ENCODE data around the gene NTRK3. TPM values are rescaled to one million over a fixed set of nuclear protein-coding genes. Genes with fewer than 3 reads are reported as not detected.

The NTRK3 gene
- total and polyA plus RNA-seq, 4 donors, result 0.21 to 2.9 (median 0.32) TPM

DNA sequence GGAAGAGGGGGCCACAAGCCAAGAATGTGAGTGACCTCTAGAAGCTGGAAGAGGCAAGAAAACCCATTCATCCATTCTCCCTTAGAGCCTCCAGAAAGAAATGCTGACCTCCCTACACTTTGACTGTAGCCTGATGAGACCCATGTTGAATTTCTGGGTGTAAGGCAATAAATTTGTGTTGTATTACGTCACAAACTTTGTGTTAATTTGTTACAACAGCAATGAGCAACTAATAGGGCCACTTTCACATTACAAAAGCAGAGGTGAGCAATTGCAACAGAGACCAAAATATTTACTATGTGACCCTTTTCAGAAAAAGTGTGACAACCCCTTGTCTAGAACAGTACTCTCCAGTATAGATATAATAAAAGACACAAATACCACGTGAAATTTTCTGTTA, 101.2 kb downstream of the NTRK3 start:
- DNase-seq (ENCODE audit: low spot score), result no peak
- TF ChIP-seq HNF4A (conservative IDR thresholded peaks at IDR 0.05) (no peak), SP1 (IDR thresholded peaks at IDR 0.05) (no peak), HNF4G (IDR thresholded peaks at IDR 0.05) (no peak), FOXA1 (IDR thresholded peaks at IDR 0.05) (no peak), RAD21 (IDR thresholded peaks at IDR 0.05) (no peak), GABPA (IDR thresholded peaks at IDR 0.05 in 1 of 2, conservative IDR thresholded peaks at IDR 0.05 in 1 of 2) (no peak), JUND (IDR thresholded peaks at IDR 0.05) (no peak), TAF1 (conservative IDR thresholded peaks at IDR 0.05) (no peak), FOXA2 (IDR thresholded peaks at IDR 0.05) (no peak), YY1 (IDR thresholded peaks at IDR 0.05) (no peak)
- TF ChIP-seq, protein P1, sequence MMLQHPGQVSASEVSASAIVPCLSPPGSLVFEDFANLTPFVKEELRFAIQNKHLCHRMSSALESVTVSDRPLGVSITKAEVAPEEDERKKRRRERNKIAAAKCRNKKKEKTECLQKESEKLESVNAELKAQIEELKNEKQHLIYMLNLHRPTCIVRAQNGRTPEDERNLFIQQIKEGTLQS (IDR thresholded peaks at IDR 0.05), result no peak
- TF ChIP-seq, protein P2, sequence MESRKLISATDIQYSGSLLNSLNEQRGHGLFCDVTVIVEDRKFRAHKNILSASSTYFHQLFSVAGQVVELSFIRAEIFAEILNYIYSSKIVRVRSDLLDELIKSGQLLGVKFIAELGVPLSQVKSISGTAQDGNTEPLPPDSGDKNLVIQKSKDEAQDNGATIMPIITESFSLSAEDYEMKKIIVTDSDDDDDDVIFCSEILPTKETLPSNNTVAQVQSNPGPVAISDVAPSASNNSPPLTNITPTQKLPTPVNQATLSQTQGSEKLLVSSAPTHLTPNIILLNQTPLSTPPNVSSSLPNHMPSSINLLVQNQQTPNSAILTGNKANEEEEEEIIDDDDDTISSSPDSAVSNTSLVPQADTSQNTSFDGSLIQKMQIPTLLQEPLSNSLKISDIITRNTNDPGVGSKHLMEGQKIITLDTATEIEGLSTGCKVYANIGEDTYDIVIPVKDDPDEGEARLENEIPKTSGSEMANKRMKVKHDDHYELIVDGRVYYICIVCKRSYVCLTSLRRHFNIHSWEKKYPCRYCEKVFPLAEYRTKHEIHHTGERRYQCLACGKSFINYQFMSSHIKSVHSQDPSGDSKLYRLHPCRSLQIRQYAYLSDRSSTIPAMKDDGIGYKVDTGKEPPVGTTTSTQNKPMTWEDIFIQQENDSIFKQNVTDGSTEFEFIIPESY (IDR thresholded peaks at IDR 0.05), result no peak
- TF ChIP-seq, protein P3, sequence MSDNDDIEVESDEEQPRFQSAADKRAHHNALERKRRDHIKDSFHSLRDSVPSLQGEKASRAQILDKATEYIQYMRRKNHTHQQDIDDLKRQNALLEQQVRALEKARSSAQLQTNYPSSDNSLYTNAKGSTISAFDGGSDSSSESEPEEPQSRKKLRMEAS (IDR thresholded peaks at IDR 0.05), result no peak
- TF ChIP-seq, protein P4, sequence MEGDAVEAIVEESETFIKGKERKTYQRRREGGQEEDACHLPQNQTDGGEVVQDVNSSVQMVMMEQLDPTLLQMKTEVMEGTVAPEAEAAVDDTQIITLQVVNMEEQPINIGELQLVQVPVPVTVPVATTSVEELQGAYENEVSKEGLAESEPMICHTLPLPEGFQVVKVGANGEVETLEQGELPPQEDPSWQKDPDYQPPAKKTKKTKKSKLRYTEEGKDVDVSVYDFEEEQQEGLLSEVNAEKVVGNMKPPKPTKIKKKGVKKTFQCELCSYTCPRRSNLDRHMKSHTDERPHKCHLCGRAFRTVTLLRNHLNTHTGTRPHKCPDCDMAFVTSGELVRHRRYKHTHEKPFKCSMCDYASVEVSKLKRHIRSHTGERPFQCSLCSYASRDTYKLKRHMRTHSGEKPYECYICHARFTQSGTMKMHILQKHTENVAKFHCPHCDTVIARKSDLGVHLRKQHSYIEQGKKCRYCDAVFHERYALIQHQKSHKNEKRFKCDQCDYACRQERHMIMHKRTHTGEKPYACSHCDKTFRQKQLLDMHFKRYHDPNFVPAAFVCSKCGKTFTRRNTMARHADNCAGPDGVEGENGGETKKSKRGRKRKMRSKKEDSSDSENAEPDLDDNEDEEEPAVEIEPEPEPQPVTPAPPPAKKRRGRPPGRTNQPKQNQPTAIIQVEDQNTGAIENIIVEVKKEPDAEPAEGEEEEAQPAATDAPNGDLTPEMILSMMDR (IDR thresholded peaks at IDR 0.05; ENCODE audit: low read depth, low read length, missing input control), result no peak
- TF ChIP-seq, protein P5, sequence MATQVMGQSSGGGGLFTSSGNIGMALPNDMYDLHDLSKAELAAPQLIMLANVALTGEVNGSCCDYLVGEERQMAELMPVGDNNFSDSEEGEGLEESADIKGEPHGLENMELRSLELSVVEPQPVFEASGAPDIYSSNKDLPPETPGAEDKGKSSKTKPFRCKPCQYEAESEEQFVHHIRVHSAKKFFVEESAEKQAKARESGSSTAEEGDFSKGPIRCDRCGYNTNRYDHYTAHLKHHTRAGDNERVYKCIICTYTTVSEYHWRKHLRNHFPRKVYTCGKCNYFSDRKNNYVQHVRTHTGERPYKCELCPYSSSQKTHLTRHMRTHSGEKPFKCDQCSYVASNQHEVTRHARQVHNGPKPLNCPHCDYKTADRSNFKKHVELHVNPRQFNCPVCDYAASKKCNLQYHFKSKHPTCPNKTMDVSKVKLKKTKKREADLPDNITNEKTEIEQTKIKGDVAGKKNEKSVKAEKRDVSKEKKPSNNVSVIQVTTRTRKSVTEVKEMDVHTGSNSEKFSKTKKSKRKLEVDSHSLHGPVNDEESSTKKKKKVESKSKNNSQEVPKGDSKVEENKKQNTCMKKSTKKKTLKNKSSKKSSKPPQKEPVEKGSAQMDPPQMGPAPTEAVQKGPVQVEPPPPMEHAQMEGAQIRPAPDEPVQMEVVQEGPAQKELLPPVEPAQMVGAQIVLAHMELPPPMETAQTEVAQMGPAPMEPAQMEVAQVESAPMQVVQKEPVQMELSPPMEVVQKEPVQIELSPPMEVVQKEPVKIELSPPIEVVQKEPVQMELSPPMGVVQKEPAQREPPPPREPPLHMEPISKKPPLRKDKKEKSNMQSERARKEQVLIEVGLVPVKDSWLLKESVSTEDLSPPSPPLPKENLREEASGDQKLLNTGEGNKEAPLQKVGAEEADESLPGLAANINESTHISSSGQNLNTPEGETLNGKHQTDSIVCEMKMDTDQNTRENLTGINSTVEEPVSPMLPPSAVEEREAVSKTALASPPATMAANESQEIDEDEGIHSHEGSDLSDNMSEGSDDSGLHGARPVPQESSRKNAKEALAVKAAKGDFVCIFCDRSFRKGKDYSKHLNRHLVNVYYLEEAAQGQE (IDR thresholded peaks at IDR 0.05), result no peak
- Histone ChIP-seq H3K4me3 (ENCODE audit: low read depth in 1 of 3, low read length in 3 of 3) (no peak overlapping the region), H3K27ac (ENCODE audit: low read depth in 1 of 2, low read length in 2 of 2) (no peak overlapping the region), H3K9ac (ENCODE audit: low read depth in 1 of 2, low read length in 2 of 2) (no peak overlapping the region), H3K9me3 (ENCODE audit: control insufficient read depth in 4 of 4, low read length in 3 of 4) (no peaks in the 10 kb centered on the region), H3K4me1 (ENCODE audit: control insufficient read depth in 4 of 4, insufficient read depth in 4 of 4, low read length in 3 of 4) (no peaks in the 10 kb centered on the region), H3K27me3 (ENCODE audit: control insufficient read depth in 4 of 4, insufficient read depth in 4 of 4, low read length in 3 of 4) (no peaks in the 10 kb centered on the region), H3K36me3 (ENCODE audit: control insufficient read depth in 4 of 4, insufficient read depth in 3 of 4, low read depth in 1 of 4, low read length in 3 of 4) (no peaks in the 10 kb centered on the region)
- 32% methylated on average over 2 of the region's 2 CpGs for WGBS

DNA sequence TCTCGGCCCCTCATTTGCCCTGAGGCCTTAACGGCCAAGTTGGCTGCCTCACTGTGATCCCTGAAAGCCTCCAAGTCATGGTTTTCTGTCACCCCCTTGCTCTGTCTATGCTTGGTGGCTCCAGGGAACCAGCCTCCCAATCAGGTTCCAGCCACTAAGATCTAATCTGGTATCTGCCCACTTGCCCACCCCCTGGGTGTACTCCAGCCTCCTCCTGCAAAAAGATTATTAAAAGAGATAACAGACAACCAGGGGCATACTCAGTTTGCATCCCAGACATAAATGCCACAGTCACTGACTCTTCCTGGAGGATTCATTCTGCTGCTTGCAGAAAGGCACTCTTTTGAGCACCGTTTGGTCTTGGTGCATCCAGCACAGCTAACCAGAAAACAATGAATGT, 103.9 kb downstream of the NTRK3 start:
- no peak for DNase-seq (ENCODE audit: low spot score)
- Histone ChIP-seq H3K9me3 (ENCODE audit: control insufficient read depth in 4 of 4, low read length in 3 of 4) (no peaks in the 10 kb centered on the region), H3K36me3 (ENCODE audit: control insufficient read depth in 4 of 4, insufficient read depth in 3 of 4, low read depth in 1 of 4, low read length in 3 of 4) (no peaks in the 10 kb centered on the region), H3K9ac (ENCODE audit: low read depth in 1 of 2, low read length in 2 of 2) (no peak overlapping the region), H3K4me3 (ENCODE audit: low read depth in 1 of 3, low read length in 3 of 3) (no peak overlapping the region), H3K27ac (ENCODE audit: low read depth in 1 of 2, low read length in 2 of 2) (no peak overlapping the region), H3K27me3 (ENCODE audit: control insufficient read depth in 4 of 4, insufficient read depth in 4 of 4, low read length in 3 of 4) (peaks cover 0 to 3% (median 0%) of the 10 kb centered on the region in 4 donors), H3K4me1 (ENCODE audit: control insufficient read depth in 4 of 4, insufficient read depth in 4 of 4, low read length in 3 of 4) (no peaks in the 10 kb centered on the region)
- 40% methylated on average over 3 of the region's 3 CpGs for WGBS
- TF ChIP-seq JUND (IDR thresholded peaks at IDR 0.05) (no peak), RAD21 (IDR thresholded peaks at IDR 0.05) (no peak), GABPA (IDR thresholded peaks at IDR 0.05 in 1 of 2, conservative IDR thresholded peaks at IDR 0.05 in 1 of 2) (no peak), NR2F2 (IDR thresholded peaks at IDR 0.05) (no peak), HNF4G (IDR thresholded peaks at IDR 0.05) (no peak), EGR1 (IDR thresholded peaks at IDR 0.05; ENCODE audit: low read depth in 2 of 2) (no peak), HNF4A (conservative IDR thresholded peaks at IDR 0.05) (no peak)
- TF ChIP-seq, protein P1 (IDR thresholded peaks at IDR 0.05), result no peak
- TF ChIP-seq, protein P4 (IDR thresholded peaks at IDR 0.05; ENCODE audit: low read depth, low read length, missing input control), result no peak
- TF ChIP-seq, protein P3 (IDR thresholded peaks at IDR 0.05), result no peak
- TF ChIP-seq, protein P5 (IDR thresholded peaks at IDR 0.05), result no peak
